ENCODE results near the gene DYNC2H1.
"Not testable (repeated sequence)": the region's sequence is repeated elsewhere in the genome, so short reads cannot be mapped to it uniquely, and the experiment has no call there.

The DYNC2H1 gene

DNA sequence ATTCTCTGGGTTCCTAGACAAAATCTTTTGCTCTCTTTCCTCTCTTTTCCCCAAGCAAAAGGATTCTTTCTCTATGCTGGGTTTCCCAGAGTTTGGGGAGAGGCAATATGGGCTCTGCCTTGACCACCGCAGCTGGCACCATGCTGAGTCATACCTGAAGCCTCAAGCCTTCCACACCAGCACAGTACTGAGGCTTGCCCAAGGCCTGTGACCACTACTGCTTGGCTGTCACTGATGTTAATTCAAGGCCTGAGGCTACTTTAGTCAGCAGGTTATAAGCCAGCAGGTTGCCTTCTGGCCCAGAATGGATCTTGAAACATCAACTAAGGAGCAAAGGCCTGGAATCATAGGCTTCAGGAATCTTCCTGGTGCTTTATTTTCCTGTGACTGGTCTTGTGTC is 185.3 kb downstream of the DYNC2H1 start:
- no peak for DNase-seq (ENCODE audit: low spot score)

DNA sequence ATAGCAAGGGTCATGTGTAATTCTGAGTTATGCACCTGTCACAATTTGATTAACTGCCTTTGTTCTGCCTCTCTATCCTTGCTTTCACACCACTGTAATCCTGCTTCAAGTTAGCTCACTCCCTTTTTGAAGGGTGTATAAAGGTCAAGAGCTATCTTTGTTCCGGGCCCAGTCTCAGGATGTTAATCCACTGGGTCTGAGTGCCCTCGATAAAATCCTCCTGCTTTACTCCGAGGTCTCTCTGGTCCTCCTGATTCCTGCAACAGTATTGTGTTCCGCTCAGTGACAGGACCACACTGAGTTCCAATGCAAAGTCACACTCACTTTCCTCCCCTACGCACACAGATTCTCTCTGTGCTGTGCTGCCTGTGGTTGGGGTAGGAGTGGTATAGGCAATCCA is 186.5 kb downstream of the DYNC2H1 start:
- DNase-seq (ENCODE audit: low spot score), result no peak

DNA sequence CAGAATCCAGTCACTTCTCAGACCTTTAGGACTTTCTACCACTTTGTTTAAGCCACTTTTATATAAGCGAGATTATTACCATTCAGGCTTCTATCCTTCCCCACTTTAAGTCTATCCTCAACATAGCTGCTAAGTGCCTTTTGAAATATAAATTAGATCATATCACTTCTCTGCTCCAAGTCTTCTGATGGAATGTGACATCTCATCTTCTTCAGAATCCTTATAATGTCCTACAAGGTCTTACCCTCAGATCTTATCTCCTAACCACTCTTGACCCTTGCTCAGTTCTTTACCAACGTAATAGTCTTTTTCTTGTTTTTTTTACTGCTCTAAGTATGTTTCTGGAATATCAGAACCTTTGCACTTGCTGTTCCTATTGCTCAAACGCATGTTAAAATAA is 188.7 kb downstream of the DYNC2H1 start:
- DNase-seq (ENCODE audit: low spot score), result no peak

DNA sequence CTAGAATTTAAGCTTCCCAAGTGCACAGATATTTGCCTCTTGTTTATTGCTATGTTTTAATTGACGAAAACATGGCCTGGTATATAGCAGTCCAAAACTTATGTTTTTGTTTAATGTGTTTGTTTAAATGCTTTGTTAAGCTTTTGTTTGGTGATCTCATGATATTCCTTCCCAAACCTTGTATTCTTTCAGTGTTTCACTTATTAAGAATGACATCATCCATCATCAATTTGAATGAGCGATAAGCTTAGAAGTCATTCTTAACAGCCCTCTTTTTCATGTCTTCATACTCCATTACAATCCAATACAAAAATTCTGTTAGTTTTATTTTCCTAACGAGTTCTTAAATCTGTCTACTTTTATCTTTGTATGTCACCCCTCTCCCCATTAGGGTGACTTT is 206.0 kb downstream of the DYNC2H1 start:
- no peak for DNase-seq (ENCODE audit: low spot score)

DNA sequence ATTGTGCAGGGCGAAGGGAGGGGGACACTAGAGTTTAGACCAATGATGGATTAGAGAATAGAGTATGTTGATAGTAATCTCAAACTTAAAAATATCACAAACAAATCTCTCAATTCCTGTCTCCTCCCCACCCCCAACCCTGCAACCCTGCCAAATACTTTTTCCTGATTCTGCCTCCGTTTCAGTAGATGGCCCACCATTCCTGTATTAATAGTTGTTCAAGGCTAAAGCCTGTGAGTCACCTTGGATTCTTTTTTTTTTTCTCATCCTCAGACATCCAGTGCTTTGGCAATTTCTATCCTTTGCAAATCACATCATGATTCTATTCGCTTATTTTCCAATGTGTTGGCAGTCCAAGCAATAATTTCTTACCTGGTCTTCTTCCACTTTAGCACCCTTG is 207.9 kb downstream of the DYNC2H1 start:
- no peak for DNase-seq (ENCODE audit: low spot score)

- DNase-seq (ENCODE audit: low spot score), result no peak
Measured at GRCh38 chr11:103322821-103323220, 213.6 kb downstream of the DYNC2H1 start.

GRCh38 chr11:103325686-103326069 is 216.5 kb downstream of the DYNC2H1 start:
- no peak for DNase-seq (ENCODE audit: low spot score)

- DNase-seq (ENCODE audit: low spot score), result peak; percentile 13
Measured at GRCh38 chr11:103326070-103326794, 217.0 kb downstream of the DYNC2H1 start.

GRCh38 chr11:103327721-103328120 is 218.5 kb downstream of the DYNC2H1 start:
- DNase-seq (ENCODE audit: low spot score), result no peak

DNA sequence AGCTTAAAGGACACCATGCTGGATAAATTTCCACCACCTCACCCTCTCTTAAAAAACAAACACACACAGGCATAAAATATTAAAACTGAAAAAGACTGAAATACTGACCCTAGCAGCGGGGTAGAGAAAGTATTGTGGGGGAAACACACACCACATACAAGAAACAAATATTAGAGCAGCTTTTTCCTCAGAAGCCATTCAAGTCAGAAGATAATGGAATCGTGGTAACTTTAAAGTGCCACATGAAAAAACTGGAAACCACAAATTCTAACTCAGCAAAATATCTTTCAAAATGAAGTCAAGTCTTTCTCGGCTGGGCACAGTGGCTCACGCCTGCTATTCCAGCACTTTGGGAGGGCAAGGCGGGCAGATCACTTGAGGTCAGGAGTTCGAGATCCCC is 223.2 kb downstream of the DYNC2H1 start:
- no peak for DNase-seq (ENCODE audit: low spot score)

GRCh38 chr11:103338621-103339484 is 229.6 kb downstream of the DYNC2H1 start:
- DNase-seq (ENCODE audit: low spot score), result no peak

DNA sequence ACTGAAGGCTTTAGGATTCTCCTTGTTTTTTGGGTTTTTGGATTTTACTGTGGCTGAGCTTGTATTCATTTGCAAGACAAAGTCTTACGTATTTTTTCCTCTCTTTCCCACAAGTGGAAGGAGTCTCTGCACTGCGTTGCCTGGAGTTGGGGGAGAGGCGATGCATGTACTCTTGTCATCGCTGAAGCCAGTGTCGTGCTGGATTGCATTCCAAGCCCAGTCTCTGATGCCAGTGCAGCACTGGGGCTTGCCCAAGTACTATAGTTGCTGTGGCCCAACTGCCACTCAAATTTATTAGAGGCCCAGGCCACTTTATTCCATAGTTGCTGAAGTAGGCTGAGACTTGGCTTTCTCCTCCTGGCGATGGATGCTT is 230.2 kb downstream of the DYNC2H1 start:
- DNase-seq (ENCODE audit: low spot score), result no peak

DNA sequence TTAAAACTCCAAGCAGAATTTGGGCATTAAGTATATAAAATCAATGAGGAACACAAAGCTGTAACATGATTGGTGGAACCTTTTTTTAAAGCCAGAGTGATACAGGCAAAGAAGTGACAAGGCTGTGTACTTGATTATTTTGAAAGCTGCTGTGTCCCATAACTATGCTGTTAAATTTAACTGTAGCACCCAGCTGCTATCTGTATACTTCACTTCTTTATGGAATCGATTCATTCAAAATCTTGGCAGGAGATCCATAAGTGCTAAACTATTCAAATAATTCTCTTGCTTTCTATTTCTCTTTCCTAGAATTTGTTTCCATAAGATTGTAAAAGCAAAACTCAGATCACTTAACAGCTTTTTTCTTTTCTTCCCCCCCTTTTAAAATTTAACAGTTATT is 231.7 kb downstream of the DYNC2H1 start:
- DNase-seq (ENCODE audit: low spot score), result no peak

DNA sequence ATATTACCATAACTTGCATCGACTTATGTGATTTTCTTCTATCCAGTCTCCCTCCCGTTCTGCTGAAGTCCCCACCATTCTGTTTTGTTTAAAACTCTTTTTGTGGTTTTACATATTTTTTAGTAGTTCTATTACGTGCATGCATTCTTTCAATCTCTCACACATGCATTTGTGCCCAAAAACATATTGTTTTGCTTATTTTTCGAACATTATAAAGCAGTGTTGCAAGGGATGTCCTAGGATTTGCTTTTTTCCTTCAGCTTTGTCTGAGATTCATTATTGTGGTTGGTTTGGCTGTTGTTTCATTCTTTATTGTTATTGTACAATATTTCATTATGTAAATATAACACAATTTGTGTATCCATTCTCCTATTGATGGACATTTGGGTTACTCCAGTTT is 235.7 kb downstream of the DYNC2H1 start:
- DNase-seq (ENCODE audit: low spot score), result no peak

- DNase-seq (ENCODE audit: low spot score), result no peak
Measured at GRCh38 chr11:103349595-103349994, 240.4 kb downstream of the DYNC2H1 start.

GRCh38 chr11:103354656-103355055 is 245.4 kb downstream of the DYNC2H1 start:
- no peak for DNase-seq (ENCODE audit: low spot score)

GRCh38 chr11:103358251-103358650 is 249.0 kb downstream of the DYNC2H1 start:
- DNase-seq (ENCODE audit: low spot score), result no peak

DNA sequence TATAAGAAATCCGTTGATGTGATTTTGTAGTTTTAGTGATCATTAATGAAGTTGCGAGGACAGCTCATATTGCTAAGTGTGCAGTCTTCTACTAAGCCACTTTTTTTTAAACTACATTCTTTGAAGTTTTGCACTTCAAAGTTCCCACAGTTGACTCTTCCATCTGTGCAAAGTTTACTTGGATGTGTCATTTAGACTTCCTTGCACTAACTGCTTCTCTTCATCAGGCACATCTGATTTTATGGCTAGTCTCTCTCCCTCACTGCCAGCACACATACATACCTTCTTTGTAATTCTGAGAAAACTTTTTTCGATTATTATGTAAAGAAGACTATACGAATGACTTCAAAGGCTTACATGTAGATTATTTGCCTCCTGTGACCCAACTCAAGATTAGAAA is 250.0 kb downstream of the DYNC2H1 start:
- DNase-seq (ENCODE audit: low spot score), result no peak

DNA sequence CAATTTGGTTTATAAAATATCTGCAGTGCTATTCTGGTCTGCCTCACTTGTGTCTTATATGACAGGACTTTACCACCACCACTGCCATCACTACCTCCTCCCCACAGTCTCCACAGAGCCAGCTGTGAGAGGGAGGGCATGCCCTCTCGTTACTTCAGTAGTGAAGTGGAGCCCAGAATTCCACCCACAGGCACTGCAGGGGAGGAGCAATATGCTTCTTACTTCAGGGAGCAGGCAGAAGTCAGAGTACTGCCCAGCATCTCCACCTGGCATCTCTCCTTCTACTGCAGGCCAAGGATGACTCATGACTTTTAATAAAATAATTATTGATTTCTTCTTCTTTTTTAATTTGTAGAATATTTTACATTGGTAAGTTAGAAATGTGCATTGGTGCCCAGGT is 255.5 kb downstream of the DYNC2H1 start:
- no peak for DNase-seq (ENCODE audit: low spot score)

DNA sequence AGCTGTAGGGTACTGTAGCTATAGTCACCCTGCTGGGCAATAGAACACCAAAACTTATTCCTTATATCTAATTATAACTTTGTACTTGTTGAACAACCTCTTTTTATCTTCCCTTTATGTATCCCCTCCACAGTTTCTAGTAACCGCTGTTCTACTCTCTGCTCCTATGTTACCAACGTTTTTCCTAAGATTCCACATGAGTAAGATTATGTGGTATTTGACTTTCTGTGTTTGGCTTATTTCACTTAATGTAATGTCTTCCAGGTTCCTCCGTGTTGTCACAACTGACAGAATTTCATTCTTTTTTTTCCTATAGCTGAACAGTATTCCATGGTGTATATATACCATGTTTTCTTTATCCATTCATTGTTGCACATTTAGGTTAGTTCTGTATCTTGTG is 258.4 kb downstream of the DYNC2H1 start:
- no peak for DNase-seq (ENCODE audit: low spot score)

- DNase-seq (ENCODE audit: low spot score), result no peak
Measured at GRCh38 chr11:103368145-103368544, 258.9 kb downstream of the DYNC2H1 start.

GRCh38 chr11:103370076-103370475 is 260.9 kb downstream of the DYNC2H1 start:
- DNase-seq (ENCODE audit: low spot score), result no peak

- DNase-seq (ENCODE audit: low spot score), result no peak
Measured at GRCh38 chr11:103372906-103373305, 263.7 kb downstream of the DYNC2H1 start.

GRCh38 chr11:103374227-103374626 is 265.0 kb downstream of the DYNC2H1 start:
- not testable (repeated sequence) for DNase-seq (ENCODE audit: low spot score)
